K562 (cell line): ENCODE measurements around the gene SMC6. TPM values are rescaled to one million over a fixed set of nuclear protein-coding genes. Genes with fewer than 3 reads are reported as not detected.

ENCODE experiments used
- ATAC-seq: fragments of 200-7000 bp; cut with Tn5 transposase; 3 replicates; pipeline ENCODE4 v1.9.1; 2020; ENCODE audit warnings: moderate library complexity
- BruUV-seq: library from RNA; stranded (reverse); fragments of 400-500 nt; replicated peaks from 2 replicates; lab custom pipeline; 2021; lab: Mats Ljungman, UMichigan
- CTCF ChIA-PET: fragments of 300-600 bp; formaldehyde crosslinking; extraction: SDS; loops from one replicate; lab custom pipeline; 2021; ENCODE audit warnings: low intra/inter-chr PET ratio; lab: Yijun Ruan, JAX
- POLR2A ChIA-PET: fragments of 300-600, 350-650 bp; sonication (Branson Sonifier 250); formaldehyde crosslinking; extraction: SDS; loops from one replicate; lab custom pipeline; 2021; ENCODE audit warnings: antibody characterized with exemption, inconsistent platforms; lab: Yijun Ruan, JAX
- DNase-seq, 4 experiments: peaks; one replicate each; pipeline versions ENCODE4 v3.0.0 to v3.0.0-alpha.2; 2011 to 2018; ENCODE audit warnings: low spot score in 3 of 4, mixed read lengths in 3 of 4; ENCODE audit errors: extremely low read depth in 1 of 4
- FAIRE-seq: peaks from 2 replicates; lab custom pipeline; 2011; peaks lifted over from hg19 to GRCh38; lab: Jason Lieb, UNC
- H2AFZ ChIP-seq: 2 replicates; pipeline ENCODE4 v1.6.0; 2011; ENCODE audit warnings: low read depth, low read length, control low read depth, inconsistent platforms
- H3K27ac ChIP-seq: fragments of 200-600 bp; 3 replicates; pipeline ENCODE4 v1.8.0; 2011; ENCODE audit warnings: low read depth, mild to moderate bottlenecking, control low read depth, inconsistent platforms, low read length, moderate library complexity, mixed read lengths; ENCODE audit errors: extremely low read depth
- H3K27me3 ChIP-seq, 2 experiments: fragments of 300-600 bp in 1 of 2; 2 replicates in 1 of 2; 3 replicates in 1 of 2; pipeline versions ENCODE4 v1.6.0 to v1.8.0; 2011; ENCODE audit warnings: inconsistent platforms in 2 of 2, low read length in 2 of 2, mild to moderate bottlenecking in 1 of 2, mixed read lengths in 1 of 2, moderate library complexity in 1 of 2; ENCODE audit not compliant: control insufficient read depth in 2 of 2, insufficient read depth in 2 of 2
- H3K36me3 ChIP-seq: fragments of 300-600 bp; 3 replicates; pipeline ENCODE4 v1.8.0; 2011; ENCODE audit warnings: mild to moderate bottlenecking, low read length, inconsistent platforms; ENCODE audit not compliant: control insufficient read depth, insufficient read depth
- H3K4me1 ChIP-seq, 2 experiments: fragments of 200-600 bp in 1 of 2; replicated peaks in 1 of 2; 2 replicates in 1 of 2; 3 replicates in 1 of 2; pipeline versions ENCODE4 v1.5.1 to v1.8.0; 2011; ENCODE audit warnings: inconsistent platforms in 2 of 2, low read length in 2 of 2, mild to moderate bottlenecking in 1 of 2, mixed read lengths in 1 of 2, moderate library complexity in 1 of 2; ENCODE audit not compliant: control insufficient read depth in 2 of 2, insufficient read depth in 2 of 2
- H3K4me2 ChIP-seq: 2 replicates; pipeline ENCODE4 v1.6.1; 2011; ENCODE audit warnings: low read length, control low read depth, inconsistent platforms, mixed read lengths; ENCODE audit not compliant: insufficient read depth
- H3K4me3 ChIP-seq: fragments of 200-600 bp; sonication (generic), shearing (Covaris generic); 2 replicates; pipeline ENCODE4 v1.5.1; 2016; ENCODE audit warnings: control low read depth, inconsistent platforms
- H3K79me2 ChIP-seq: fragments of 200-600 bp; 3 replicates; pipeline ENCODE4 v1.8.0; 2011; ENCODE audit warnings: low read length, inconsistent platforms; ENCODE audit not compliant: control insufficient read depth, insufficient read depth
- H3K9ac ChIP-seq, 2 experiments: 2 replicates each; pipeline versions ENCODE4 v1.6.0 to v1.6.1; 2011; ENCODE audit warnings: low read depth in 2 of 2, low read length in 2 of 2, control low read depth in 1 of 2, inconsistent platforms in 1 of 2, mild to moderate bottlenecking in 1 of 2, mixed read lengths in 1 of 2; ENCODE audit not compliant: insufficient read depth in 1 of 2
- H3K9me1 ChIP-seq: one replicate; pipeline ENCODE4 v1.6.0; 2011; ENCODE audit warnings: inconsistent platforms, mild to moderate bottlenecking, low read length, moderate library complexity; ENCODE audit not compliant: control insufficient read depth, insufficient read depth
- H3K9me3 ChIP-seq: replicated peaks from 2 replicates; pipeline ENCODE4 v1.5.1; 2011; ENCODE audit warnings: low read depth, low read length, inconsistent platforms; ENCODE audit not compliant: control insufficient read depth, insufficient read depth
- H4K20me1 ChIP-seq: replicated peaks from 2 replicates; pipeline ENCODE4 v1.6.1; 2011; ENCODE audit warnings: low read length, inconsistent platforms, mixed read lengths; ENCODE audit not compliant: control insufficient read depth, insufficient read depth
- CBX1 ChIP-seq: sonication (generic); IDR thresholded peaks from 2 replicates; pipeline ENCODE4 v1.6.1; 2016; ENCODE audit warnings: antibody characterized with exemption, low read depth, mild to moderate bottlenecking
- CXXC5 ChIP-seq: fragments of 250-450 bp; sonication (Bioruptor Pico); IDR thresholded peaks from 2 replicates; pipeline ENCODE4 v1.8.0; 2022; ENCODE audit warnings: inconsistent platforms, mild to moderate bottlenecking, moderate library complexity
- SETDB1 ChIP-seq: IDR thresholded peaks from one replicate; pipeline ENCODE4 v1.6.1; 2012; ENCODE audit warnings: low read length, control low read depth, inconsistent platforms
- SPI1 ChIP-seq: IDR thresholded peaks from 2 replicates; pipeline ENCODE4 v1.6.1; 2011; ENCODE audit warnings: low read depth, low read length, control low read depth, borderline replicate concordance
- TRIM28 ChIP-seq: fragments of 450-650 bp; IDR thresholded peaks from 2 replicates; pipeline ENCODE4 v1.6.1; 2017
- ZKSCAN8 ChIP-seq: fragments of 200-800 bp; sonication (Bioruptor generic); IDR thresholded peaks from 2 replicates; pipeline ENCODE4 v1.6.1; 2016; ENCODE audit warnings: missing genetic modification characterization, missing compliant biosample characterization
- ZNF263 ChIP-seq: sonication (generic); formaldehyde crosslinking; IDR thresholded peaks from 2 replicates; pipeline ENCODE4 v1.8.0; 2022; ENCODE audit warnings: mild to moderate bottlenecking, missing genetic modification reagents, borderline replicate concordance
- WGBS: fragments of 100-300 bp; shearing (Covaris generic); methylation state at CpG from one replicate; pipeline ENCODE4 v1.1.6; 2016; ENCODE audit warnings: low coverage, mixed read lengths; ENCODE audit not compliant: insufficient coverage; ENCODE audit errors: missing lambda C conversion rate; 5-methylcytosine and 5-hydroxymethylcytosine counted together
- in situ Hi-C: fragments of 300-500 bp; cut with MboI; formaldehyde crosslinking; loops from 4 replicates; pipeline ENCODE4 v1.15.0; 2018; ENCODE audit warnings: inconsistent platforms, mixed read lengths
- intact Hi-C: fragments of 100-400 bp; cut with micrococcal nuclease; formaldehyde crosslinking; loops from 2 replicates; pipeline ENCODE4 v1.14.2; 2022
- polyA plus RNA-seq, 8 experiments: library from polyadenylated mRNA; depleted of rRNA in 4 of 8; stranded (reverse) in 5 of 8; unstranded in 3 of 8; fragments of >200 nt; fragmentation: Nextera tagmentation in 2 of 8; fragmentation: Illumina TruSeq in 1 of 8; extraction: Ambion mirVana in 2 of 8; extraction: Trizol in 1 of 8; gene quantifications; 2 replicates each; pipeline versions ENCODE4 v1.2.1 to v1.2.3, GENCODE V29; 2011 to 2014; ENCODE audit warnings: inconsistent platforms in 1 of 8, missing spikeins in 1 of 8
- total RNA-seq, 7 experiments: library from RNA; depleted of rRNA in 6 of 7; stranded (reverse); fragments of >200 nt in 6 of 7; fragmentation: Illumina TruSeq in 2 of 7; extraction: Trizol in 2 of 7; gene quantifications; 2 replicates each; pipeline versions ENCODE4 v1.2.1 to v1.2.3, GENCODE V29; 2011 to 2021; ENCODE audit warnings: low replicate concordance in 1 of 7
- TF ChIP-seq, protein P1 (sequence below): IDR thresholded peaks from 3 replicates; pipeline ENCODE4 v1.6.1; 2011; ENCODE audit warnings: borderline replicate concordance, mild to moderate bottlenecking, moderate library complexity; ENCODE audit not compliant: insufficient read length; ENCODE audit errors: extremely low read depth
- TF ChIP-seq, protein P2 (sequence below): fragments of 450-650 bp; IDR thresholded peaks from 2 replicates; pipeline ENCODE4 v1.6.1; 2016; ENCODE audit warnings: missing biosample characterization, missing genetic modification characterization
- TF ChIP-seq, protein P3 (sequence below), 2 experiments: fragments of 450-650 bp in 1 of 2; sonication (generic) in 1 of 2; formaldehyde crosslinking; conservative IDR thresholded peaks; 2 replicates each; pipeline versions ENCODE4 v1.4.0 to v1.8.1; 2020 to 2022; ENCODE audit warnings: mild to moderate bottlenecking in 1 of 2, missing genetic modification reagents in 1 of 2
- TF ChIP-seq, protein P4 (sequence below): fragments of 250-450 bp; sonication (Bioruptor Pico); IDR thresholded peaks from 2 replicates; pipeline ENCODE4 v1.4.0; 2020

SMC6 gene
- total and polyA plus RNA-seq, 9 of the 15 experiments (the other 6 are each of a cell fraction or from before 2014, with no cell fraction given): 14.2 to 75.9 (median 47.7) TPM

DNA sequence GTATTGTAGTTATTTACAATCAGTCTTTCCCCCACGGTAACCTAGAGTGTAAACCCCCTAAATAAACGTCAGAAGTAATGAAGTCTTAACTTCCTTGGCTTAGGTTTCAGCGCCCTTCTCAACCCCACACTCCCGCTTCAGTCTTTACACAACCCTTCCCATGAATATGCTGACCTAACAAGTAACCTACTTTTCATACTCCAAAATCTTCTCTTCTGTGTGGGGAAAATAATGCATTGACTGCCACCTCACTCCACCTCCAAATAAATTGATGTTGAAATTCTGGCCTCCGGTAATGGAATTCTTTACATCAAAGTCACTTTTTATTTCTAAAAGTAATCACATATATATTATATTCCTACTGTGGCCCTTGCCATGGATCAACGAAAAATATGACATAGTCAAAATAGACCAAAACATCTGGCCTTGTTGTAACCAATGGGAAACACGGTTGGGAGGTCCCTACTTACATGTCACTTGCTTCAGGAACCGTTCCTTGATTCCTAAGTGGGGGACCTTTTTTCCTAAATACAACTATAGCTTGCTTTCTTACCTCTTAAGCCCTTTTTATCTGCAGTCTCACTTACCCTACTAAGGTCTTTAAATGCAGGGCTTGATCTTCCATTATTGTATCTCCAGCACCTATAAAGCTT lies 1.3 kb upstream of the SMC6 start:
- H3K36me3 ChIP-seq: peaks cover 30% of the 10 kb centered on the region; the same call in 2 of the 3 replicates
- H3K79me2 ChIP-seq: peaks cover 97% of the 10 kb centered on the region
- DNase-seq (peak in 3 of 4 experiments; percentile 27 to 55 (median 44)), ATAC-seq (peak; percentile 12), FAIRE-seq (no peak)
- TSS peak; percentile 52 for BruUV-seq
- H3K4me1 ChIP-seq: peaks cover 10 to 35% of the 10 kb centered on the region in 2 experiments
- H3K4me2 ChIP-seq: peak overlapping the region; percentile 78
- H3K9me3 ChIP-seq: no peaks in the 10 kb centered on the region
- no peaks in the 10 kb centered on the region for H3K9me1 ChIP-seq
- H3K9ac ChIP-seq: peak overlapping the region; percentile 89 to 99
- WGBS: 0% methylated on average over 8 of the region's 8 CpGs
- intact Hi-C loops (no loop called here), in situ Hi-C loops (no loop called here)
- H2AFZ ChIP-seq: peak overlapping the region; percentile 92
- peak overlapping the region; percentile 72 for H3K4me3 ChIP-seq
- ChIA-PET POLR2A (interaction anchor here (1.0 kb wide), 1 partner anchor 66 kb away, joined by 4 read pairs; no protein-coding TSS in a partner anchor), CTCF (no interaction called here)
- H3K27ac ChIP-seq: peak overlapping the region; percentile 91
- H3K27me3 ChIP-seq: no peaks in the 10 kb centered on the region
- no peaks in the 10 kb centered on the region for H4K20me1 ChIP-seq
- no peak for TF ChIP-seq ZNF263 (CRISPR knock-in tag)
- no peak for TF ChIP-seq ZKSCAN8 (CRISPR knock-in tag)
- no peak for TF ChIP-seq SPI1
- TF ChIP-seq CXXC5 (CRISPR knock-in tag): no peak
- TF ChIP-seq TRIM28: 0 out of 2 replicates have a peak, but pooled peaks have one; percentile 25
- TF ChIP-seq, protein P1, sequence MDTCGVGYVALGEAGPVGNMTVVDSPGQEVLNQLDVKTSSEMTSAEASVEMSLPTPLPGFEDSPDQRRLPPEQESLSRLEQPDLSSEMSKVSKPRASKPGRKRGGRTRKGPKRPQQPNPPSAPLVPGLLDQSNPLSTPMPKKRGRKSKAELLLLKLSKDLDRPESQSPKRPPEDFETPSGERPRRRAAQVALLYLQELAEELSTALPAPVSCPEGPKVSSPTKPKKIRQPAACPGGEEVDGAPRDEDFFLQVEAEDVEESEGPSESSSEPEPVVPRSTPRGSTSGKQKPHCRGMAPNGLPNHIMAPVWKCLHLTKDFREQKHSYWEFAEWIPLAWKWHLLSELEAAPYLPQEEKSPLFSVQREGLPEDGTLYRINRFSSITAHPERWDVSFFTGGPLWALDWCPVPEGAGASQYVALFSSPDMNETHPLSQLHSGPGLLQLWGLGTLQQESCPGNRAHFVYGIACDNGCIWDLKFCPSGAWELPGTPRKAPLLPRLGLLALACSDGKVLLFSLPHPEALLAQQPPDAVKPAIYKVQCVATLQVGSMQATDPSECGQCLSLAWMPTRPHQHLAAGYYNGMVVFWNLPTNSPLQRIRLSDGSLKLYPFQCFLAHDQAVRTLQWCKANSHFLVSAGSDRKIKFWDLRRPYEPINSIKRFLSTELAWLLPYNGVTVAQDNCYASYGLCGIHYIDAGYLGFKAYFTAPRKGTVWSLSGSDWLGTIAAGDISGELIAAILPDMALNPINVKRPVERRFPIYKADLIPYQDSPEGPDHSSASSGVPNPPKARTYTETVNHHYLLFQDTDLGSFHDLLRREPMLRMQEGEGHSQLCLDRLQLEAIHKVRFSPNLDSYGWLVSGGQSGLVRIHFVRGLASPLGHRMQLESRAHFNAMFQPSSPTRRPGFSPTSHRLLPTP: no peak
- TF ChIP-seq, protein P2, sequence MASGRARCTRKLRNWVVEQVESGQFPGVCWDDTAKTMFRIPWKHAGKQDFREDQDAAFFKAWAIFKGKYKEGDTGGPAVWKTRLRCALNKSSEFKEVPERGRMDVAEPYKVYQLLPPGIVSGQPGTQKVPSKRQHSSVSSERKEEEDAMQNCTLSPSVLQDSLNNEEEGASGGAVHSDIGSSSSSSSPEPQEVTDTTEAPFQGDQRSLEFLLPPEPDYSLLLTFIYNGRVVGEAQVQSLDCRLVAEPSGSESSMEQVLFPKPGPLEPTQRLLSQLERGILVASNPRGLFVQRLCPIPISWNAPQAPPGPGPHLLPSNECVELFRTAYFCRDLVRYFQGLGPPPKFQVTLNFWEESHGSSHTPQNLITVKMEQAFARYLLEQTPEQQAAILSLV (tag): no peak
- TF ChIP-seq CBX1: no peak
- TF ChIP-seq SETDB1: no peak
- TF ChIP-seq, protein P3, sequence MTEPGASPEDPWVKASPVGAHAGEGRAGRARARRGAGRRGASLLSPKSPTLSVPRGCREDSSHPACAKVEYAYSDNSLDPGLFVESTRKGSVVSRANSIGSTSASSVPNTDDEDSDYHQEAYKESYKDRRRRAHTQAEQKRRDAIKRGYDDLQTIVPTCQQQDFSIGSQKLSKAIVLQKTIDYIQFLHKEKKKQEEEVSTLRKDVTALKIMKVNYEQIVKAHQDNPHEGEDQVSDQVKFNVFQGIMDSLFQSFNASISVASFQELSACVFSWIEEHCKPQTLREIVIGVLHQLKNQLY (CRISPR knock-in tag; conservative IDR thresholded peaks at IDR 0.05): no peak
- TF ChIP-seq, protein P4, sequence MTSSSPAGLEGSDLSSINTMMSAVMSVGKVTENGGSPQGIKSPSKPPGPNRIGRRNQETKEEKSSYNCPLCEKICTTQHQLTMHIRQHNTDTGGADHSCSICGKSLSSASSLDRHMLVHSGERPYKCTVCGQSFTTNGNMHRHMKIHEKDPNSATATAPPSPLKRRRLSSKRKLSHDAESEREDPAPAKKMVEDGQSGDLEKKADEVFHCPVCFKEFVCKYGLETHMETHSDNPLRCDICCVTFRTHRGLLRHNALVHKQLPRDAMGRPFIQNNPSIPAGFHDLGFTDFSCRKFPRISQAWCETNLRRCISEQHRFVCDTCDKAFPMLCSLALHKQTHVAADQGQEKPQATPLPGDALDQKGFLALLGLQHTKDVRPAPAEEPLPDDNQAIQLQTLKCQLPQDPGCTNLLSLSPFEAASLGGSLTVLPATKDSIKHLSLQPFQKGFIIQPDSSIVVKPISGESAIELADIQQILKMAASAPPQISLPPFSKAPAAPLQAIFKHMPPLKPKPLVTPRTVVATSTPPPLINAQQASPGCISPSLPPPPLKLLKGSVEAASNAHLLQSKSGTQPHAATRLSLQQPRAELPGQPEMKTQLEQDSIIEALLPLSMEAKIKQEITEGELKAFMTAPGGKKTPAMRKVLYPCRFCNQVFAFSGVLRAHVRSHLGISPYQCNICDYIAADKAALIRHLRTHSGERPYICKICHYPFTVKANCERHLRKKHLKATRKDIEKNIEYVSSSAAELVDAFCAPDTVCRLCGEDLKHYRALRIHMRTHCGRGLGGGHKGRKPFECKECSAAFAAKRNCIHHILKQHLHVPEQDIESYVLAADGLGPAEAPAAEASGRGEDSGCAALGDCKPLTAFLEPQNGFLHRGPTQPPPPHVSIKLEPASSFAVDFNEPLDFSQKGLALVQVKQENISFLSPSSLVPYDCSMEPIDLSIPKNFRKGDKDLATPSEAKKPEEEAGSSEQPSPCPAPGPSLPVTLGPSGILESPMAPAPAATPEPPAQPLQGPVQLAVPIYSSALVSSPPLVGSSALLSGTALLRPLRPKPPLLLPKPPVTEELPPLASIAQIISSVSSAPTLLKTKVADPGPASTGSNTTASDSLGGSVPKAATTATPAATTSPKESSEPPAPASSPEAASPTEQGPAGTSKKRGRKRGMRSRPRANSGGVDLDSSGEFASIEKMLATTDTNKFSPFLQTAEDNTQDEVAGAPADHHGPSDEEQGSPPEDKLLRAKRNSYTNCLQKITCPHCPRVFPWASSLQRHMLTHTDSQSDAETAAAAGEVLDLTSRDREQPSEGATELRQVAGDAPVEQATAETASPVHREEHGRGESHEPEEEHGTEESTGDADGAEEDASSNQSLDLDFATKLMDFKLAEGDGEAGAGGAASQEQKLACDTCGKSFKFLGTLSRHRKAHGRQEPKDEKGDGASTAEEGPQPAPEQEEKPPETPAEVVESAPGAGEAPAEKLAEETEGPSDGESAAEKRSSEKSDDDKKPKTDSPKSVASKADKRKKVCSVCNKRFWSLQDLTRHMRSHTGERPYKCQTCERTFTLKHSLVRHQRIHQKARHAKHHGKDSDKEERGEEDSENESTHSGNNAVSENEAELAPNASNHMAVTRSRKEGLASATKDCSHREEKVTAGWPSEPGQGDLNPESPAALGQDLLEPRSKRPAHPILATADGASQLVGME (CRISPR knock-in tag): no peak
